PC-9 (cell line): ENCODE results near the gene CCDC136.

Experiments
- EZH2 ChIP-seq: fragments of 200-600 bp; sonication (generic); IDR thresholded peaks from 2 replicates; pipeline ENCODE4 v1.8.0; 2017; ENCODE audit warnings: antibody characterized with exemption, low read depth
- TF ChIP-seq, protein P1 (sequence below): fragments of 200-600 bp; sonication (generic); conservative IDR thresholded peaks from 2 replicates; pipeline ENCODE4 v1.6.1; 2017; ENCODE audit warnings: mixed run types, antibody characterized with exemption, mild to moderate bottlenecking, moderate library complexity

DNA sequence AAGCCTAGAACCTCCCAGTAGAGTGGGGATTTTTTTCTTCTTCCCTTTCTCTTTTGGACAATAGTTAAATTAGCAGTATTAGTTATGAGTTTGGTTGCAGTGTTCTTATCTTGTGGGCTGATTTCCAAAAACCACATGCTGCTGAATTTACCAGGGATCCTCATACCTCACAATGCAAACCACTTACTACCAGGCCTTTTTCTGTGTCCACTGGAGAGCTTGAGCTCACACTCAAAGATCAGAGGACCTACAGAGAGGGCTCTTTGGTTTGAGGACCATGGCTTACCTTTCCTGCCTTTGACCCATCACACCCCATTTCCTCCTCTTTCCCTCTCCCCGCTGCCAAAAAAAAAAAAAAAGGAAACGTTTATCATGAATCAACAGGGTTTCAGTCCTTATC lies 21.5 kb upstream of the CCDC136 start:
- TF ChIP-seq, protein P1, sequence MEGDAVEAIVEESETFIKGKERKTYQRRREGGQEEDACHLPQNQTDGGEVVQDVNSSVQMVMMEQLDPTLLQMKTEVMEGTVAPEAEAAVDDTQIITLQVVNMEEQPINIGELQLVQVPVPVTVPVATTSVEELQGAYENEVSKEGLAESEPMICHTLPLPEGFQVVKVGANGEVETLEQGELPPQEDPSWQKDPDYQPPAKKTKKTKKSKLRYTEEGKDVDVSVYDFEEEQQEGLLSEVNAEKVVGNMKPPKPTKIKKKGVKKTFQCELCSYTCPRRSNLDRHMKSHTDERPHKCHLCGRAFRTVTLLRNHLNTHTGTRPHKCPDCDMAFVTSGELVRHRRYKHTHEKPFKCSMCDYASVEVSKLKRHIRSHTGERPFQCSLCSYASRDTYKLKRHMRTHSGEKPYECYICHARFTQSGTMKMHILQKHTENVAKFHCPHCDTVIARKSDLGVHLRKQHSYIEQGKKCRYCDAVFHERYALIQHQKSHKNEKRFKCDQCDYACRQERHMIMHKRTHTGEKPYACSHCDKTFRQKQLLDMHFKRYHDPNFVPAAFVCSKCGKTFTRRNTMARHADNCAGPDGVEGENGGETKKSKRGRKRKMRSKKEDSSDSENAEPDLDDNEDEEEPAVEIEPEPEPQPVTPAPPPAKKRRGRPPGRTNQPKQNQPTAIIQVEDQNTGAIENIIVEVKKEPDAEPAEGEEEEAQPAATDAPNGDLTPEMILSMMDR: no peak
- TF ChIP-seq EZH2: no peak
